Lung microvascular endothelial cell (primary cell): ENCODE results near the gene ADCY3. TPM values are rescaled to one million over a fixed set of nuclear protein-coding genes. Genes with fewer than 3 reads are reported as not detected.

Experiments used
- total RNA-seq: library from RNA; depleted of rRNA; stranded (reverse); fragments of >200 nt; gene quantifications from 2 replicates; pipeline ENCODE4 v1.2.1, GENCODE V29; 2014

Gene ADCY3
- total RNA-seq, 1 donor from 2014 or later, result 5.2 TPM

Other genes starting within 250 kb of the ADCY3 start
- gene PTRHD1, start 126.8 kb downstream of the ADCY3 start, total RNA-seq, result 37.3 and 42.5 TPM in 2 replicates
- 6.2 and 9.6 TPM in 2 replicates for gene CENPO, start 126.8 kb downstream of the ADCY3 start, total RNA-seq
- 0.87 and 1.6 TPM in 2 replicates for gene DNAJC27, start 51.7 kb upstream of the ADCY3 start, total RNA-seq
- 0.65 and 1.4 TPM in 2 replicates for gene EFR3B, start 121.8 kb upstream of the ADCY3 start, total RNA-seq
- 0.22 and 0.99 TPM in 2 replicates for gene POMC, start 248.3 kb upstream of the ADCY3 start, total RNA-seq